Nephron (organoid): ENCODE results near the gene PPARD.

Experiments
- H3K27ac Mint-ChIP-seq, 3 experiments: 2 replicates each; pipeline ENCODE4 v1.8.0; 2020; ENCODE audit warnings: mixed read lengths in 3 of 3, mild to moderate bottlenecking in 2 of 3, moderate library complexity in 1 of 3
- H3K27me3 Mint-ChIP-seq: 2 replicates; pipeline ENCODE4 v1.8.0; 2021; ENCODE audit warnings: low read depth, mild to moderate bottlenecking, moderate library complexity, mixed read lengths
- H3K36me3 Mint-ChIP-seq: 2 replicates; pipeline ENCODE4 v1.8.0; 2020; ENCODE audit warnings: low read depth, mixed read lengths
- H3K4me1 Mint-ChIP-seq: 2 replicates; pipeline ENCODE4 v1.8.0; 2020; ENCODE audit warnings: mixed read lengths
- H3K4me3 Mint-ChIP-seq, 3 experiments: 2 replicates each; pipeline ENCODE4 v1.8.0; 2020; ENCODE audit warnings: mild to moderate bottlenecking in 3 of 3, mixed read lengths in 3 of 3, moderate library complexity in 2 of 3
- H3K9me3 Mint-ChIP-seq: 2 replicates; pipeline ENCODE4 v1.8.0; 2020; ENCODE audit warnings: mixed read lengths
- CTCF ChIP-seq, 3 experiments: fragments of 200-600 bp; sonication (generic); IDR thresholded peaks; one replicate each; pipeline ENCODE4 v1.5.0; 2021; ENCODE audit warnings: antibody characterized with exemption in 3 of 3; ENCODE audit not compliant: unreplicated experiment in 3 of 3

The PPARD gene

GRCh38 chr6:35342258-35343091 lies at the start of gene PPARD:
Gene PPARD (plus strand): TSS chr6:35342558. CDS start chr6:35411088, 68,530 bp downstream.
- no peaks in the 10 kb centered on the region for H3K27me3 Mint-ChIP-seq
- H3K4me1 Mint-ChIP-seq, result peaks cover 29% of the 10 kb centered on the region
- peak within 1 kb of the TSS; percentile 96 to 97 (median 96) for H3K4me3 Mint-ChIP-seq
- peak; percentile 98 to 99 (median 98) for TF ChIP-seq CTCF (IDR thresholded peaks at IDR 0.05; ENCODE audit: unreplicated experiment in 3 of 3)
- peak within 1 kb of the TSS; percentile 54 to 93 (median 71) for H3K27ac Mint-ChIP-seq
- no peaks in the 10 kb centered on the region for H3K9me3 Mint-ChIP-seq
- H3K36me3 Mint-ChIP-seq, result peaks cover 16% of the 10 kb centered on the region

GRCh38 chr6:35293681-35294080 lies 48.7 kb upstream of the PPARD start:
- H3K9me3 Mint-ChIP-seq, result no peaks in the 10 kb centered on the region
- H3K4me1 Mint-ChIP-seq, result peaks cover 4% of the 10 kb centered on the region
- TF ChIP-seq CTCF (IDR thresholded peaks at IDR 0.05; ENCODE audit: unreplicated experiment in 3 of 3), result no peak
- H3K4me3 Mint-ChIP-seq, result no peak overlapping the region
- H3K27me3 Mint-ChIP-seq, result no peaks in the 10 kb centered on the region
- peaks cover 30% of the 10 kb centered on the region for H3K36me3 Mint-ChIP-seq
- H3K27ac Mint-ChIP-seq, result no peak overlapping the region

- no peaks in the 10 kb centered on the region for H3K27me3 Mint-ChIP-seq
- peak; percentile 62 to 68 (median 65) for TF ChIP-seq CTCF (IDR thresholded peaks at IDR 0.05; ENCODE audit: unreplicated experiment in 3 of 3)
- H3K9me3 Mint-ChIP-seq, result no peaks in the 10 kb centered on the region
- H3K27ac Mint-ChIP-seq, result no peak overlapping the region
- H3K4me1 Mint-ChIP-seq, result peaks cover 4% of the 10 kb centered on the region
- peaks cover 25% of the 10 kb centered on the region for H3K36me3 Mint-ChIP-seq
- H3K4me3 Mint-ChIP-seq, result no peak overlapping the region
Measured at GRCh38 chr6:35294308-35294945, 47.9 kb upstream of the PPARD start.

GRCh38 chr6:35295036-35295435 lies 47.3 kb upstream of the PPARD start:
- Mint-ChIP-seq H3K36me3 (peaks cover 22% of the 10 kb centered on the region), H3K4me3 (no peak overlapping the region), H3K4me1 (peaks cover 4% of the 10 kb centered on the region), H3K27me3 (peaks cover 3% of the 10 kb centered on the region), H3K9me3 (no peaks in the 10 kb centered on the region), H3K27ac (no peak overlapping the region)
- TF ChIP-seq CTCF (IDR thresholded peaks at IDR 0.05; ENCODE audit: unreplicated experiment in 3 of 3), result no peak

GRCh38 chr6:35295521-35296315 lies 46.6 kb upstream of the PPARD start:
- H3K27me3 Mint-ChIP-seq, result peaks cover 3% of the 10 kb centered on the region

More at GRCh38 chr6:35295521-35296315, 46.6 kb upstream of the PPARD start:
- Mint-ChIP-seq H3K36me3 (peaks cover 18% of the 10 kb centered on the region), H3K9me3 (no peaks in the 10 kb centered on the region), H3K27ac (no peak overlapping the region), H3K4me1 (peaks cover 4% of the 10 kb centered on the region), H3K4me3 (no peak overlapping the region)
- TF ChIP-seq CTCF (IDR thresholded peaks at IDR 0.05; ENCODE audit: unreplicated experiment in 3 of 3), result no peak
